HG03558 (cell line): ENCODE data around the gene RUNDC3A.
"Not testable (repeated sequence)": the region's sequence is repeated elsewhere in the genome, so short reads cannot be mapped to it uniquely, and the experiment has no call there.

ENCODE experiments used
- ATAC-seq: cut with Tn5 transposase; IDR thresholded peaks from one replicate; pipeline ENCODE4 v1.9.1; 2021; ENCODE audit warnings: moderate number of reproducible peaks; ENCODE audit not compliant: unreplicated experiment; ENCODE audit errors: extremely low read depth

The RUNDC3A gene

DNA sequence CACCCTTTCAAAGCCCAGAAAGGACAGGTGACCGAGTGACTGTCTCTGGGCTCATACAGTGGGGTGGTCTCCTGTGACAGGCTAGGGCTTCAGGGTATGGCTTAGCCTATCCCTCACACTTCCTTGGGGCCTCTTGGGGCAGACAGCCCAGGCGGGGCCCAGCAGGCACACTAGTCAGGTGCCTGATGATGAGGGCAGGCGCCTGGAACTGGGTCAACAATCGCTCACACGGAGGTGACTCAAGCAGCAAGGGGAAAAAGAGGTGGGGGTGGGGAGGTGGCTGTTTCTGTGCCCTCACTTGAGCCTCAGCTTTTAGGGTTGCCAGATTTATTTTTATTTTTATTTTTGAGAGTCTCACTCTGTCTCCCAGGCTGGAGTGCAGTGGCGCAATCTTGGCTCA lies 30.3 kb downstream of the RUNDC3A start:
- ATAC-seq, result no peak

DNA sequence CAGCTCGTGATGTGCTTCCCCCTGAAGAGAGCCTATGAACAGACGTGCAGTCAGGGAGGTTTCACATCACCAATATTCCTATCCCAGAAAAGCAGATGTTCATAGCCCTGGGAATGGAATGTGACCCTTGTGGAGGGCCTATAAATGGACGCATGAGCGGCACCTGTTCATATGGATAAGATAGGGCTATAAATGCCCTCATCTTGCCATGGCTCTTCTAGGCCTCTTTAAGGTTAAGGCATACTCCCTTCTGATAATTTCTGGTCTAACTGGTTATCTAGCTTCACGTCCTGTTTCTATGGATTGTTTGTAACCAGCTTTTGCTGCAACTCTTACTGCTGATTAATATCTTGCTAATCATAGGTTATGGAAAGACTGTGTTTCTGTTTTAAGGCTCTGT lies 32.2 kb downstream of the RUNDC3A start:
- not testable (repeated sequence) for ATAC-seq

GRCh38 chr17:44343510-44344209 lies 35.3 kb downstream of the RUNDC3A start:
- no peak for ATAC-seq

DNA sequence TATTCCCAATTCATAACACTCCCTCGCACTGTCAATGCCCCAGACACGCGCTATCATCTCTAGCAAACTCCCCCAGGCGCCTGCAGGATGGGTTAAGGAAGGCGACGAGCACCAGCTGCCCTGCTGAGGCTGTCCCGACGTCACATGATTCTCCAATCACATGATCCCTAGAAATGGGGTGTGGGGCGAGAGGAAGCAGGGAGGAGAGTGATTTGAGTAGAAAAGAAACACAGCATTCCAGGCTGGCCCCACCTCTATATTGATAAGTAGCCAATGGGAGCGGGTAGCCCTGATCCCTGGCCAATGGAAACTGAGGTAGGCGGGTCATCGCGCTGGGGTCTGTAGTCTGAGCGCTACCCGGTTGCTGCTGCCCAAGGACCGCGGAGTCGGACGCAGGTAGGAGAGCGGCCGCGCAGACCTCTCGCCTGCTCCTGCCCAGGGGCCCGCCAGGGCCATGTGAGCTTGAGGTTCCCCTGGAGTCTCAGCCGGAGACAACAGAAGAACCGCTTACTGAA lies 36.6 kb downstream of the RUNDC3A start, which contains the start of gene GRN:
TSS of gene GRN (plus strand) at position 364 of the 515 bp plus-strand sequence. CDS start 3,863 bp downstream, outside the sequence.
- no peak for ATAC-seq

- no peak for ATAC-seq
These were observed 37.1 kb downstream of the RUNDC3A start for GRCh38 chr17:44345454-44346026.

- ATAC-seq, result no peak
These were observed 37.9 kb downstream of the RUNDC3A start for GRCh38 chr17:44346064-44346844.

DNA sequence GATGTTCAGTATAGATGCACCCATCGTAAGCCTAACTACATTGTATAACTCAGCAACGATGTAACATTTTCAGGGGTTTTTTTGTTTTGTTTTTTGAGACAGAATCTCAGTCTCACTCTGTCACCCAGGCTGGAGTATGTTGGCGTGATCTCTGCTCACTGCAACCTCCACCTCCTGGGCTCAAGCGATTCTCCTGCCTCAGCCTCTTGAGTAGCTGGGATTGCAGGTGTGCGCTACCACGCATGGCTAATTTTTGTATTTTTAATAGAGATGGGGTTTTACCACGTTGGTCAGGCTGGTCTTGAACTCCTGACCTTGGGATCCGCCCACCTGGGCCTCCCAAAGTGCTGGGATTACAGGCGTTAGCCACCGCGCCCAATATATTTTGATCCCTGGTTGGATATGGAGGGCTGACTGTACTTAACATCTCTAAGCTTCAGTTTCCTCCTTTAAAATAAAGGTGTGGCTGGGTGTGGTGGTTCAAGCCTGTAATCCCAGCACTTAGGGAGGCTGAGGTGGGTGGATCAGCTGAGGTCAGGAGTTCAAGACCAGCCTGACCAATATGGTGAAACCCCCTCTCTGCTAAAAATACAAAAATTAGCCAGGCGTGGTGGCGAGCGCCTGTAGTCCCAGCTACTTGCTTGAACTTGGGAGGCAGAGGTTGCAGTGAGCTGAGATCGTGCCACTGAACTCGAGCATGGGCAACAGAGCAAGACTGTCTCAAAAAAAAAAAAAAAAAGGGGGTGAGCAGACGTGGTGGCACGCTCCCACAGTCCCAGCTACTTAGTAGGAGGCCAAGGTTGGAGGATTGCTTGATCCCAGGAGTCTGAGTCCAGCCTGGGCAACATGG lies 39.0 kb downstream of the RUNDC3A start:
- ATAC-seq, result not testable (repeated sequence)

DNA sequence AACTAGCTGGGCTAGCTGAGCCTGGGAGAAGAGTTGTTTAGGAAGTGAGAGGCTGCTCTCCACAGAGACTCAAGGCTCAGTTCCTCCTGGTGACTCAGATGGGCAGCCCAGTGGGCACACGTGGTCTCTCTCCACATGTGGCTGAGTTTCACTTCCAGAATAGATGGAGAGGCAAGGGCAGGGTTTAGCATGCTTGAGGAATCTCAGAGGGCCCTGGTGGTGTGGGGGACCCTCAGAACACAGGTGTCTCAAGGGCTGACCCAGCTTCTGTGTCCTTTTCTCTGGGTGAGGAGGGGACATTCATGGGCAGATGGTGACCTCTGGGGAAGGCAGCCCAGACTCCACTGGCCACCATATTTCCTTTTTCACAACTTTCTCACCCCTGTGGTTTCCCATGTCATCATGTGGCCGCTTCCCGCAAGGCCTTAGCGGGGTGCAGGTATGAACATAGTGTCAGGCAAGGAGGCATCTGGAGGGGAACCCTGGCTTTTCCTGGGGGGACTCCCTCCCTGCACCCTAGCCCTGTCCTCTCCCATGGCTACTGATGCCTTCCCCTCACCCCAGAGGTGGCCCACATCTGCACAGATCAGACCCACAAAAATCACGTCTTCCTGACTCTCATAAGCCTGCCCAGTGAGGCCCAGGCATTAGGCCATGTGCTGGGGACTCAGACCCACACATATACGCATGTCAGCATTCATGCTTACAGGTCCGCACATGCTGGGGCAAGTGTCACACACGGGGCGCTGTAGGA lies 40.0 kb downstream of the RUNDC3A start:
- no peak for ATAC-seq

GRCh38 chr17:44348988-44349364 lies 40.6 kb downstream of the RUNDC3A start:
- no peak for ATAC-seq

- ATAC-seq, result no peak
These were observed 41.2 kb downstream of the RUNDC3A start for GRCh38 chr17:44349553-44350070.

DNA sequence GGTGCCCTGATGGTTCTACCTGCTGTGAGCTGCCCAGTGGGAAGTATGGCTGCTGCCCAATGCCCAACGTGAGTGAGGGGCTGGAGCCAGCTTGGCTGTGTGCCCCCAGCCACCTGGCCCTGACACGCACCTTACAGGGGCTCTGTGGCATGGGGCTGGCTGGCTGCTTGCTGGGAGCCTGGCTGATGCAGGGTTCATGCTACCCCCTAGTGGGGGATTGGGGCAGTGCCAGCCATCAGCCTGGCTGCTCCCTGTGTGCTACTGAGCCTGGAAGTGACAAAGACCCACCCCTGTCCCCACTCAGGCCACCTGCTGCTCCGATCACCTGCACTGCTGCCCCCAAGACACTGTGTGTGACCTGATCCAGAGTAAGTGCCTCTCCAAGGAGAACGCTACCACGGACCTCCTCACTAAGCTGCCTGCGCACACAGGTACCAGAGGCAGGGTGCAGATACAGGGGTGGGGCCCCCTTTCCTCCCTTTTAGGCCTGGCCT lies 42.4 kb downstream of the RUNDC3A start:
- ATAC-seq, result no peak

DNA sequence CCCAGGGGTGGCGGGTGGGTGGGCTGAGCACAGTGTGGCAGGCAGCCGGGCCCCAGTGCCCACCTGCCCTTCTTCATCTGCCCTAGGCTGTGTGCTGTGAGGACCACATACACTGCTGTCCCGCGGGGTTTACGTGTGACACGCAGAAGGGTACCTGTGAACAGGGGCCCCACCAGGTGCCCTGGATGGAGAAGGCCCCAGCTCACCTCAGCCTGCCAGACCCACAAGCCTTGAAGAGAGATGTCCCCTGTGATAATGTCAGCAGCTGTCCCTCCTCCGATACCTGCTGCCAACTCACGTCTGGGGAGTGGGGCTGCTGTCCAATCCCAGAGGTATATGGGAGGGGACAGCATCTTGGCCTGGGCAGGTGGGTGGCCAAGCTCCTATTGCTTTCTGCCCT lies 43.1 kb downstream of the RUNDC3A start:
- no peak for ATAC-seq

DNA sequence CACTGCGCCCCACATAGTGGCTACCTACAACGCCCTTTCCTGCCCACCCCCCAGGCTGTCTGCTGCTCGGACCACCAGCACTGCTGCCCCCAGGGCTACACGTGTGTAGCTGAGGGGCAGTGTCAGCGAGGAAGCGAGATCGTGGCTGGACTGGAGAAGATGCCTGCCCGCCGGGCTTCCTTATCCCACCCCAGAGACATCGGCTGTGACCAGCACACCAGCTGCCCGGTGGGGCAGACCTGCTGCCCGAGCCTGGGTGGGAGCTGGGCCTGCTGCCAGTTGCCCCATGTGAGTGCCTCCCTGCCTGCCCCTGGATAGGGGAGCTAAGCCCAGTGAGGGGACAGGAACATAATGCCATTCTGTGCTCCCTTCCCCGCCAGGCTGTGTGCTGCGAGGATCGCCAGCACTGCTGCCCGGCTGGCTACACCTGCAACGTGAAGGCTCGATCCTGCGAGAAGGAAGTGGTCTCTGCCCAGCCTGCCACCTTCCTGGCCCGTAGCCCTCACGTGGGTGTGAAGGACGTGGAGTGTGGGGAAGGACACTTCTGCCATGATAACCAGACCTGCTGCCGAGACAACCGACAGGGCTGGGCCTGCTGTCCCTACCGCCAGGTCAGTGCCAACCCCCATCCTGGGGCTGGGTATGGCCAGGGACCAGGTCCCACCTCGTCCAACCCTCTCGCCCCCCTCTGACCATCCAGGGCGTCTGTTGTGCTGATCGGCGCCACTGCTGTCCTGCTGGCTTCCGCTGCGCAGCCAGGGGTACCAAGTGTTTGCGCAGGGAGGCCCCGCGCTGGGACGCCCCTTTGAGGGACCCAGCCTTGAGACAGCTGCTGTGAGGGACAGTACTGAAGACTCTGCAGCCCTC lies 43.8 kb downstream of the RUNDC3A start:
- no peak for ATAC-seq

- no peak for ATAC-seq
These were observed 44.6 kb downstream of the RUNDC3A start for GRCh38 chr17:44352828-44353671.

DNA sequence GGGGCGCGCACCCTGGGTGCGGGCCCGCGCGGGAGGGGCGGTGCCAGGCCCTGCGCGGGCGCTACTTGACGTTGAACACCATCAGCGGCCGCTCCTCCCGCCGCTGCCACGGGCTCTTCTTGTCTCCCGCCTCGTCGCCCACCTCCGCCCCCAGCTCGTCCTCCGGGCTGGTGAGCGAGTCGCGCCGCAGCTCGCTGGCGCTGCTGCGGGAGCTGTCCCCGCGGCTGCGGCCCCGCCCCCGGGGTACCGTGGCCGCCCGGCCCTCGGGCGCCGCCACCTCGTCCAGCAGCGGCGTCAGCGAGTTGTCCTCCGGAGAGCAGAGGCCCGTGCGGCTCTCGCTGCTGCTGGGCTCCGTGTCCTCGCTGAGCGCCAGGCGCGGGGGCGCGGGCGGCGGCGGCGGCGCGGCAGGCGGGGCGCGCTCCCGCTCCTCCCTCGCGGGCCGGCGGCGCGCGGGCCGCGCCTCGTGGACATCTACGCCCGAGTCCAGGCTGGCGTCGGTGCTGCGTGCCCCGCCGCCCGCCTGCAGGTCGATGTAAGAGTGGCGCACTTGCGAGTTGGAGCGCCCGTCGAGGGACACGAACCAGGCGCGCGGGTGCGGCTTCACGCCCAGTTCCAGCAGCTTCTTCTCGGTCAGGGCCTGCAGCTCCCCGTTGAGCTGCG lies 45.4 kb downstream of the RUNDC3A start:
- no peak for ATAC-seq

- no peak for ATAC-seq
These were observed 46.5 kb downstream of the RUNDC3A start for GRCh38 chr17:44354582-44355561.
